ENCODE data around the gene PPP1R16B. TPM values are rescaled to one million over a fixed set of nuclear protein-coding genes. Genes with fewer than 3 reads are reported as not detected.
A peak's percentile ranks its signal among the peaks of the same experiment; 100 is the strongest.

Gene PPP1R16B
- polyA plus RNA-seq, 1 donor from 2014 or later: 1.9 TPM

GRCh38 chr20:38919683-38920082 lies 114.2 kb downstream of the PPP1R16B start:
- H3K36me3 ChIP-seq (ENCODE audit: insufficient read depth, low read length): no peaks in the 10 kb centered on the region
- H3K79me2 ChIP-seq (replicated peaks; ENCODE audit: insufficient read depth, low read length): no peaks in the 10 kb centered on the region
- no peaks in the 10 kb centered on the region for H3K9me2 ChIP-seq (ENCODE audit: insufficient read depth, low read length)
- H3K4me3 ChIP-seq (ENCODE audit: low read length): peak overlapping the region; percentile 7
- H3K27ac ChIP-seq (ENCODE audit: low read length): no peak overlapping the region
- no peak overlapping the region for H3K9ac ChIP-seq (ENCODE audit: low read length)
- H2AFZ ChIP-seq (ENCODE audit: low read depth, low read length): no peak overlapping the region
- no peak for TF ChIP-seq SMC3 (conservative IDR thresholded peaks at IDR 0.05; ENCODE audit: poor library complexity)
- TF ChIP-seq CTCF (IDR thresholded peaks at IDR 0.05; ENCODE audit: poor library complexity, severe bottlenecking): no peak
- no peak for TF ChIP-seq POLR2AphosphoS5 (IDR thresholded peaks at IDR 0.05)
- no peak for TF ChIP-seq EP300 (conservative IDR thresholded peaks at IDR 0.05; ENCODE audit: poor library complexity, severe bottlenecking)
- TF ChIP-seq RAD21 (conservative IDR thresholded peaks at IDR 0.05): no peak
- no peak for TF ChIP-seq REST (IDR thresholded peaks at IDR 0.05; ENCODE audit: borderline replicate concordance)
- no peak for TF ChIP-seq TAF1 (IDR thresholded peaks at IDR 0.05; ENCODE audit: low read depth)
- TF ChIP-seq EZH2 (IDR thresholded peaks at IDR 0.05; ENCODE audit: borderline replicate concordance, insufficient read depth, low read length, poor library complexity, severe bottlenecking): no peak
- TF ChIP-seq MXI1 (conservative IDR thresholded peaks at IDR 0.05; ENCODE audit: poor library complexity, severe bottlenecking): no peak
- H3F3A ChIP-seq (ENCODE audit: insufficient read depth, low read length, poor library complexity, severe bottlenecking): no peaks in the 10 kb centered on the region
- H3K27me3 ChIP-seq (ENCODE audit: insufficient read depth, low read depth, low read length): no peaks in the 10 kb centered on the region
- no peaks in the 10 kb centered on the region for H3K9me3 ChIP-seq (ENCODE audit: low read length)
- H3K4me2 ChIP-seq (ENCODE audit: low read length): no peak overlapping the region
- H4K20me1 ChIP-seq (ENCODE audit: insufficient read depth): no peaks in the 10 kb centered on the region

- Histone ChIP-seq H4K20me1 (ENCODE audit: insufficient read depth) (no peaks in the 10 kb centered on the region), H3K9ac (ENCODE audit: low read length) (no peak overlapping the region), H3K36me3 (ENCODE audit: insufficient read depth, low read length) (no peaks in the 10 kb centered on the region), H3K79me2 (replicated peaks; ENCODE audit: insufficient read depth, low read length) (no peaks in the 10 kb centered on the region), H3K9me2 (ENCODE audit: insufficient read depth, low read length) (no peaks in the 10 kb centered on the region), H3K9me3 (ENCODE audit: low read length) (no peaks in the 10 kb centered on the region), H3K27me3 (ENCODE audit: insufficient read depth, low read depth, low read length) (no peaks in the 10 kb centered on the region), H3K4me2 (ENCODE audit: low read length) (no peak overlapping the region), H2AFZ (ENCODE audit: low read depth, low read length) (no peak overlapping the region), H3K27ac (ENCODE audit: low read length) (no peak overlapping the region), H3K4me3 (ENCODE audit: low read length) (no peak overlapping the region), H3F3A (ENCODE audit: insufficient read depth, low read length, poor library complexity, severe bottlenecking) (no peaks in the 10 kb centered on the region)
- TF ChIP-seq MXI1 (conservative IDR thresholded peaks at IDR 0.05; ENCODE audit: poor library complexity, severe bottlenecking) (no peak), SMC3 (conservative IDR thresholded peaks at IDR 0.05; ENCODE audit: poor library complexity) (no peak), EP300 (conservative IDR thresholded peaks at IDR 0.05; ENCODE audit: poor library complexity, severe bottlenecking) (no peak), POLR2AphosphoS5 (IDR thresholded peaks at IDR 0.05) (no peak), RAD21 (conservative IDR thresholded peaks at IDR 0.05) (no peak), CTCF (IDR thresholded peaks at IDR 0.05; ENCODE audit: poor library complexity, severe bottlenecking) (no peak)
Measured at GRCh38 chr20:38920411-38920810, 114.9 kb downstream of the PPP1R16B start.
